SW 1271 (cell line): ENCODE results near the gene BCAS3.
"Not testable (repeated sequence)": the region's sequence is repeated elsewhere in the genome, so short reads cannot be mapped to it uniquely, and the experiment has no call there.

Experiments used
- DNase-seq, 2 experiments: peaks; one replicate each; lab custom pipeline; 2025; lab: John Stamatoyannopoulos, UW

The BCAS3 gene

GRCh38 chr17:60886731-60887613, 209.3 kb downstream of the BCAS3 start:
- DNase-seq: not testable (repeated sequence)

- DNase-seq: no peak
Measured at GRCh38 chr17:60887614-60888028, 210.0 kb downstream of the BCAS3 start.

GRCh38 chr17:60888812-60889709, 211.4 kb downstream of the BCAS3 start:
- DNase-seq: no peak

GRCh38 chr17:60891149-60891548, 213.5 kb downstream of the BCAS3 start:
- DNase-seq: no peak

- no peak for DNase-seq
Measured at GRCh38 chr17:60893475-60893874, 215.8 kb downstream of the BCAS3 start.

GRCh38 chr17:60896996-60897395, 219.3 kb downstream of the BCAS3 start:
- no peak for DNase-seq

- no peak for DNase-seq
Measured at GRCh38 chr17:60899115-60899514, 221.5 kb downstream of the BCAS3 start.

GRCh38 chr17:60900688-60901087, 223.0 kb downstream of the BCAS3 start:
- DNase-seq: no peak

- no peak for DNase-seq
Measured at GRCh38 chr17:60901242-60901641, 223.6 kb downstream of the BCAS3 start.

GRCh38 chr17:60901806-60902205, 224.2 kb downstream of the BCAS3 start:
- no peak for DNase-seq

- no peak for DNase-seq
Measured at GRCh38 chr17:60902399-60902798, 224.7 kb downstream of the BCAS3 start.

GRCh38 chr17:60904582-60904981, 226.9 kb downstream of the BCAS3 start:
- DNase-seq: no peak

- no peak for DNase-seq
Measured at GRCh38 chr17:60905709-60906108, 228.1 kb downstream of the BCAS3 start.

GRCh38 chr17:60908324-60908723, 230.7 kb downstream of the BCAS3 start:
- DNase-seq: no peak

GRCh38 chr17:60909405-60909804, 231.8 kb downstream of the BCAS3 start:
- DNase-seq: no peak

GRCh38 chr17:60910415-60910814, 232.8 kb downstream of the BCAS3 start:
- no peak for DNase-seq

- DNase-seq: no peak
Measured at GRCh38 chr17:60914078-60914477, 236.4 kb downstream of the BCAS3 start.

- DNase-seq: no peak
Measured at GRCh38 chr17:60916043-60916442, 238.4 kb downstream of the BCAS3 start.

- DNase-seq: no peak
Measured at GRCh38 chr17:60920107-60920506, 242.5 kb downstream of the BCAS3 start.

GRCh38 chr17:60923000-60923399, 245.3 kb downstream of the BCAS3 start:
- DNase-seq: no peak

GRCh38 chr17:60926466-60927183, 249.0 kb downstream of the BCAS3 start:
- DNase-seq: no peak

GRCh38 chr17:60933739-60934138, 256.1 kb downstream of the BCAS3 start:
- no peak for DNase-seq
